ENCODE measurements around the gene KCND2.
"Not testable (repeated sequence)": the region's sequence is repeated elsewhere in the genome, so short reads cannot be mapped to it uniquely, and the experiment has no call there.

The KCND2 gene

GRCh38 chr7:120588862-120589261 is 315.9 kb downstream of the KCND2 start:
- DNase-seq = no peak

GRCh38 chr7:120600607-120601006 is 327.6 kb downstream of the KCND2 start:
- DNase-seq = no peak

- no peak for DNase-seq
These were observed 330.4 kb downstream of the KCND2 start for GRCh38 chr7:120603366-120603765.

DNA sequence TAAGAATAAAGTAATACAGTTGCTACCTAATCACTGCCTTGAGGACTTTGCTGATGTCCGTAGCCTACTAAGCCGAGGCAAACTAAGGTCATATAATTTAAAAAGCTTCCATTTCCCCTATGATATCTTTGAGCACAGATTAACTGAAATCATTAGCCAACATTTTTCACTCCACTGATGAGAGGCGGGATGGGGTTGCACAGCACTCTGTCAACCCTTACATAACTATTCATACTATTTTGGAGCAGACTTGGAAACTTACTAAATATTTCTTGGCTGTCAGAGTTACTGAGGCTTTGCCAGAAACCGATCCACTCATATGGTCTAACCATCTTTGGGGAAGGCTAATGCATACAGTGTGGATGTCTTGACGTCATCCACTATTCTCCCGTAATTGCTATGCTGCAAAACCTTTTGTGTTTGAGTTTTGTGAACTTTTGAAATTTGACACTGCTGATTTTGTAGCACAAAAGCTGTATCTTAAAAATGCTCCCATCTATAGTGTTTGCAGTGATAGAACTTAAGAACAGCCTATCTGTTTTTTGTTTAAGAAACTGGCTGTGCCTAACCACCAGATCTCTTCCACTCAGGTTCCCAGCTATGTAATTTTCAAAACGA is 336.3 kb downstream of the KCND2 start:
- no peak for DNase-seq

- DNase-seq = no peak
These were observed 339.0 kb downstream of the KCND2 start for GRCh38 chr7:120611975-120612374.

DNA sequence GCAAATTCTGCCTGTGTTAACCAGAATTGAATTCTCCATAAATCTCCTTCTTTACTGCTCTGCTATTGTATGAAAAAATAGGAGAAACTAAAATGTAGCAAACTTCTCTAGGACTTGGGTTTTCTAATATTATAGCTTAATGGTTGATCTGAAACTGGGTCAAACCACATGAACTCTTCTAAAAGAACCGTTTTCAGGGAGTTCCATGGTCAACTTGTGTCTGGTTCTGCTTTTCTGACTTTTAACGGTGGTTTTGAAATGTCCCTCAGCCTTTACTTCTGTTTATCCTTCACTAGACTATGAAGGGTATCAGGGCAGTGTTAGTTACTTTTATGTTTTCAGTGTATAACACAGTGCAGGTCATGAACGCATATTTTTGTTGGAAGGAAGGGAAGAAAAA is 342.7 kb downstream of the KCND2 start:
- no peak for DNase-seq

GRCh38 chr7:120617275-120617674 is 344.3 kb downstream of the KCND2 start:
- DNase-seq = no peak

DNA sequence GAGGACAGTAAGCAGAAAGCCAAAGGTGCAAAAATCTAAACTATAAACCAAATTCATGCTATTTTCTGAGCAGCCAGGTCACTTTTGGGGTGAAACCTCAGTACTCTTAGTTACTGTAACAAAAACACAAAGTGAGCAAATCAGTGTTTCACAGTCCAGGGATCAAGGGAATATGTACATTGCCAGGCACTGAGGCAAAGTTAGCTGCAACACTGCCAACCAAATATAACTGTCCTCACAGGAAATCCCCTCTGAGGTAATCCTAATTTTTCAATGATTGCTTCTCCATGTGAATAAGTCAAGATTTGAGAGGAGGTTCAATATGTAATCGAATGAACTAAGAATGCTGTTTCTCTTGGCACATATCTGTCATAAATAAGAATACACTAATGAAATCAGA is 355.3 kb downstream of the KCND2 start:
- DNase-seq = no peak

DNA sequence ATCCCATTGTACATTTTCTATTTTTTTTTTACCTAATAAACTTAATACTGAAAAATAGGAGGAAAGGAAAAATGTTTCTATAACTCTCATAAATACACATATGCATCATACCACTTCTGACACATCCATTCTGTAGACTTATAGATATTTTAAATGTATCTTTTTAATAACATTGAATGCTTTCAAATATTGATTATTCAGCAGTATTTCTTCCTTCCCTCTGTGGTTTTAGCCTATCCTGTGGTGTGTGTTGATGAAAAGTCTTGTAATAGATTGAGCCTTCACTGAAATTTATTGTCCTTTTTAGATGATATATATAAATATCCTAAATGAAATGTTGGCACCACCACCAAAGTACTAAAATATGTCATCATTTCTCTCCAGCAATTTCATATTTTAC is 366.9 kb downstream of the KCND2 start:
- no peak for DNase-seq

DNA sequence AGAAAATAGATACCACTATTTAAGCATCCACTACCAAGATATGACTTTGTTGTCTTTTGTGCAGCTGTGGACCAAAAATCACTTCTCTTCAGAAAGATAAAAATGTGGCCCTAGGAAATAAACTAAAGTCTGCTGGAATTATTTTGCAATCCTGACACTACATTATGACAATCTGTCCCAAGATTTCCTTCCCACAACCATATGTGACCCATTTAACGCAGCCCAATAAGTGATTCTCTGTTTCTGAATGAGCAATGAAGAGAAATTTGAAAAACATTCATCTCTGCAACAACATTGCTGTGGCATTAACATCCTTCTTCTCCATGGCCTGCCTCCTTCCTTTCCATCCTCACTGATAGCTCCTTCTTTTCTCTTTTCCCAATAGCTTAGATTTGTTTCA is 373.0 kb downstream of the KCND2 start:
- DNase-seq = no peak

DNA sequence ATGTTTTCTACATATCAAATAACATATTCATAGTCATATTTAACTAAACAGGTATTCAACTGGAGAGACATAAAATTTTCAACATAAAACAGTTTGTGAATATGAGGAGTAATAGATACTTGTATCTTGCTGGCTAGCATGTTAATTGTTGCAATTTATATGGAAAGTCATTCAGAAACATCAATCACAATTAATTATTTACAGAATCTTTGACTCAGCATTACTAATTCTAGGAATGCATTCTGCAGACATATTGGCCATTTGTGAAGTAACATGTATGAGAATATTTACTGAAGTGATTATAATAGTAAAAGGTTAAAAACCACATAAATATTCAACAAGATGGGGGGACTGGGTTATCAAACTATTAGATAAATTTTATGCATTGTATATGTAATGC is 381.3 kb downstream of the KCND2 start:
- DNase-seq = no peak

GRCh38 chr7:120658516-120658915 is 385.5 kb downstream of the KCND2 start:
- DNase-seq = no peak

DNA sequence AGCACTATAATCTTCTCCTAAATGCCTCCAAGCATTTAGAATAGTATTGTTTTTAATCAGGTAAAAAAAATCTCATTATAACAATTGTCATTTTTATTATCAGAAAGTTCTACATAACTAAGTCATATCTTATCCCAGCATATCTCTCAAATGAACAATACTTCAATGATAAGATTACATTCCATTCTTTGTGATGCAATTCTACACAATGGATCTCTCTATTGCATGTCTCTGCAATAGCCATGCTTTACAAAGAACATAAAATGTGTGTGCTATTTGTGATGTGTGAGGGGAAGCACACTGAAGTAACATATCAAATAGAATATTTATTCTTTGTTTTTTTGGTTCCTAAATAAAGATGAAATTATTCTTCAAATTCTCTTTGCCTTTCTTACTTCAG is 389.3 kb downstream of the KCND2 start:
- DNase-seq = no peak

DNA sequence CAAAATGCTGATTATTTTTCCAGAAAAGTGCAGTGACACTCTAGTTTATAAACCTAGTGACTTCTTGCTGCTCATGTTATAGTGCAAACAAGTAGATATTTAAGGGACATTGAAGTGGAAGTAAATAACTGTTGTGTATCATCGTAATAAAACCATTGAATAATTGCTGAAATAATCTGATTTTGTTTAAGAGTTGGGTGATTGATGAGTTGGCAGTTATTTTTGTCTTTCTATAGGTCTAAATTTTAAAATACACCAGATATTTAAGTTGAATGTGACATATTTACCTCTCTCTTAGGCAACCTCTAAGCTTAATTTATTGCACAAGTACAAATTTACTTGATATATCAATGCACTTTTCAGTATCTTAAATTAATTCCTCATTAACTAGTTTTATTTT is 392.1 kb downstream of the KCND2 start:
- no peak for DNase-seq

GRCh38 chr7:120675076-120675475 is 402.1 kb downstream of the KCND2 start:
- no peak for DNase-seq

DNA sequence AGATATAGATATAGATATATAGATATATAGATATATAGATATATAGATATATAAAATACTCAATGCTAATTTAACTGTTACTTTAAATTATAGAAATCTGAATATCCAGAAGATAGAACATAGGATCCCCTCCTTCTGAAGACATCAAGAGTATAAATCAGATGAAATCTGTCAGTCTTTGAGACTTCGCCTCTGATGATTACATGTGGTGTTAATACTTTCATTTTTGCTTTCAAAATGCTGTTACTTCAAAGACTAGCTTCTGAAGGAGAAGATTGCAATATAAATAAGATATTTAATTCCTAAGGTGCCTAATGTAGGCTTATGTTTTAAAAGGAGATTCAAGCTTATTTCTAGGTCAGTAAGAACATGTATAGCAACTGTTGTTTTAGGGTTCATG is 404.6 kb downstream of the KCND2 start:
- no peak for DNase-seq

- no peak for DNase-seq
These were observed 408.0 kb downstream of the KCND2 start for GRCh38 chr7:120680985-120681384.

- DNase-seq = no peak
These were observed 411.5 kb downstream of the KCND2 start for GRCh38 chr7:120684463-120684862.

DNA sequence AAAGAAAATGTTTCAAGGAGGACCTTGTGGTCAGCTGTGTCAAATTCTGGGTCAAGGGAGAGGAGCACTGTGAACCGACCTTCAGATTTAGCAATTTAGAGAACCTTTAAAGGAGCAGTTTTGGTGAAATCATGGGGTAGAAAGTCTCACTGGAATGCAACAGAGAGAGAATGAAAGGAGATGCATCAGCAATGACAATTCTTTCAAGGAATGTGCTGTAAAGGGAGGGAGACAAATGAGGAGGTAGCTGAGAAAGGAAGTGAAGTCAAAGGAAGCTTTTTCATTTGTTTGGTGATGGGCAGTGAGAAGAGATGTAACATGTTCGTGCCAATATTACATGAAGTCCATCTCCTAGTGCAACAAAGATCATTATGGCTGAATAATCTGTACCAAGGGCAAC is 418.9 kb downstream of the KCND2 start:
- DNase-seq = no peak

- no peak for DNase-seq
These were observed 422.9 kb downstream of the KCND2 start for GRCh38 chr7:120695848-120696247.

GRCh38 chr7:120700796-120701195 is 427.8 kb downstream of the KCND2 start:
- DNase-seq = no peak

- not testable (repeated sequence) for DNase-seq
These were observed 429.4 kb downstream of the KCND2 start for GRCh38 chr7:120702408-120702807.

DNA sequence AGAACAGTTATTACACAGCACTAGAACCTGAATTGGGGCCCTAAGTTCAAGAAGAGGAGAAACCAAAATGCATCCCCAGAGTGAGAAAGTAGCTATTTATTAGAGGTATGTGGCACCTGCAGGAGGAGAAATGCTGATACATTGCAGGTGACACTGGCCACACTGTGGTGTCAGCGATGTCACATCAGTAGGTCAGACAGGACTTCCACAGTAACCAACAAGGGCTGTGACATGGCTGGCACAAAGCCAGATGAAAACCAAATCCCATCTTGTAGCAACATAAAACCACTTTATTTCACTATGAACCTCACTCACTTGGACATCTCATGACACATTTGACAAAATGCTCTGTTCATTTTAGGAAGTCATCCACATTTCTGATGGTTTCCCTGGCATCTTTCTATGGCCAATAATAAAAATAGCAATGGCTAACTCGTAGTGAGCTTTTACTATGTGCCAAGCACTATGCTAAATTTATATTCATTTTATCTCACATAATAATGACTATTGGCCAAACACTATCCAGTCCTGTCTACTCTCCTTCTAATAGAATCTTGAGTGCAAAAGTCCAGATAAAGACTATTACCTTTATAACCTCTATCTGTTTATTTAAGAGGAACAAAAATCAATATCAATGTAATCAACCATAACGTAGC is 430.7 kb downstream of the KCND2 start:
- no peak for DNase-seq

GRCh38 chr7:120709252-120709971 is 436.4 kb downstream of the KCND2 start:
- DNase-seq = no peak

DNA sequence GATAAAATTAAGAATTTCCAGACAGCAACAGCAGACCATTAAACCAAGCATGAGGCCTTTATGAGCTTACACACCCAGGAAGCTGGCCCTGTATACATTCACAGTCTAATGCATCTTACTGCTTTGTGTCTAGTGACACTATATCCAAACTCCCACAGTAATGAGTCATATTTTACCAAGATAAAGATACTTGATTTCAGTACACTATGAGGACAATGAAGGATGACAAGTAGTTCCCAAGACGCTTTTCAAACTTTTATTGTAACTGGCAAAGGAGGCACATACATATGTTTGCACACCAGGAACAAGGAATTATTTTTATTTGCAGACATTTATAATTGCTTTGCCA is 437.0 kb downstream of the KCND2 start:
- DNase-seq = no peak

All from GOT3 (cell line).